ENCODE data around the gene UNC13B.

- TF ChIP-seq, protein P1, sequence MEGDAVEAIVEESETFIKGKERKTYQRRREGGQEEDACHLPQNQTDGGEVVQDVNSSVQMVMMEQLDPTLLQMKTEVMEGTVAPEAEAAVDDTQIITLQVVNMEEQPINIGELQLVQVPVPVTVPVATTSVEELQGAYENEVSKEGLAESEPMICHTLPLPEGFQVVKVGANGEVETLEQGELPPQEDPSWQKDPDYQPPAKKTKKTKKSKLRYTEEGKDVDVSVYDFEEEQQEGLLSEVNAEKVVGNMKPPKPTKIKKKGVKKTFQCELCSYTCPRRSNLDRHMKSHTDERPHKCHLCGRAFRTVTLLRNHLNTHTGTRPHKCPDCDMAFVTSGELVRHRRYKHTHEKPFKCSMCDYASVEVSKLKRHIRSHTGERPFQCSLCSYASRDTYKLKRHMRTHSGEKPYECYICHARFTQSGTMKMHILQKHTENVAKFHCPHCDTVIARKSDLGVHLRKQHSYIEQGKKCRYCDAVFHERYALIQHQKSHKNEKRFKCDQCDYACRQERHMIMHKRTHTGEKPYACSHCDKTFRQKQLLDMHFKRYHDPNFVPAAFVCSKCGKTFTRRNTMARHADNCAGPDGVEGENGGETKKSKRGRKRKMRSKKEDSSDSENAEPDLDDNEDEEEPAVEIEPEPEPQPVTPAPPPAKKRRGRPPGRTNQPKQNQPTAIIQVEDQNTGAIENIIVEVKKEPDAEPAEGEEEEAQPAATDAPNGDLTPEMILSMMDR (IDR thresholded peaks at IDR 0.05; ENCODE audit: poor library complexity): no peak
- TF ChIP-seq EZH2phosphoT487 (IDR thresholded peaks at IDR 0.05; ENCODE audit: low read depth, severe bottlenecking, unreplicated experiment) (no peak), EZH2 (IDR thresholded peaks at IDR 0.05; ENCODE audit: borderline replicate concordance) (no peak)
Measured at GRCh38 chr9:35355939-35356338, 194.1 kb downstream of the UNC13B start.
